GM12892 (cell line): ENCODE data around the gene DLG2.

ENCODE experiments used
- DNase-seq: peaks from one replicate; pipeline ENCODE4 v3.0.0; 2011; ENCODE audit not compliant: insufficient read length
- FAIRE-seq: peaks from 2 replicates; lab custom pipeline; 2011; peaks lifted over from hg19 to GRCh38; lab: Jason Lieb, UNC
- POLR2A ChIP-seq: IDR thresholded peaks from 2 replicates; pipeline ENCODE4 v1.6.1; 2011; ENCODE audit warnings: low read depth, low read length, control low read depth
- POLR2AphosphoS5 ChIP-seq: IDR thresholded peaks from 2 replicates; pipeline ENCODE4 v1.6.1; 2011; ENCODE audit warnings: low read depth, low read length, control low read depth
- TAF1 ChIP-seq: IDR thresholded peaks from 2 replicates; pipeline ENCODE4 v1.6.1; 2011; ENCODE audit warnings: low read depth, mild to moderate bottlenecking, control low read depth, low read length, borderline replicate concordance

Gene DLG2

GRCh38 chr11:84497981-84498411, 1129.1 kb downstream of the DLG2 start:
- DNase-seq = no peak
- TF ChIP-seq POLR2AphosphoS5 (no peak), TAF1 (no peak), POLR2A (no peak)
- no peak for FAIRE-seq

GRCh38 chr11:84497181-84497580, 1130.0 kb downstream of the DLG2 start:
- no peak for DNase-seq
- TF ChIP-seq POLR2A (no peak), POLR2AphosphoS5 (no peak), TAF1 (no peak)
- no peak for FAIRE-seq

GRCh38 chr11:84496122-84496521, 1131.0 kb downstream of the DLG2 start:
- no peak for FAIRE-seq
- DNase-seq = no peak
- TF ChIP-seq TAF1 = no peak
- TF ChIP-seq POLR2AphosphoS5 = no peak
- TF ChIP-seq POLR2A = no peak

DNA sequence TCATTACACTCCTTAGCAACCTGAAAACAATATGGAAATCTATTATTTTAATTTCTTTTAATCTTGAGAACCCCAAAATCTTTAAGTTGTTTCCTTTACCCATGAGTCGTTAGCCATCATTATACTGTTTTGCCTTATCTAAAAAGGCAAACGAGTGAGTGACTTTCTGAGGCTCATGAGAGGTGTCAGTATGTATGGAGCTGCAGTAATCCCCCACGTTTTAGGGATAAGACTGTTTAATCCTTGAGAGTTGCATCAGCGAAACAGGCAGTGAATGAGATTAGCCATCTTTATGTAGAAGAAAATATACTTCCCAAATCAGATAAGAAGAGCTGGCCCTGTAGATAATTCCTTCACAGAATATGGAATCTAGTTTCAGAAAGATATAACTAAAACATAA, 1147.0 kb downstream of the DLG2 start:
- TF ChIP-seq TAF1 (no peak), POLR2A (no peak), POLR2AphosphoS5 (no peak)
- FAIRE-seq (no peak), DNase-seq (no peak)

- no peak for FAIRE-seq
- TF ChIP-seq TAF1 (no peak), POLR2AphosphoS5 (no peak), POLR2A (no peak)
These were observed 1150.6 kb downstream of the DLG2 start for GRCh38 chr11:84476581-84476980.

DNA sequence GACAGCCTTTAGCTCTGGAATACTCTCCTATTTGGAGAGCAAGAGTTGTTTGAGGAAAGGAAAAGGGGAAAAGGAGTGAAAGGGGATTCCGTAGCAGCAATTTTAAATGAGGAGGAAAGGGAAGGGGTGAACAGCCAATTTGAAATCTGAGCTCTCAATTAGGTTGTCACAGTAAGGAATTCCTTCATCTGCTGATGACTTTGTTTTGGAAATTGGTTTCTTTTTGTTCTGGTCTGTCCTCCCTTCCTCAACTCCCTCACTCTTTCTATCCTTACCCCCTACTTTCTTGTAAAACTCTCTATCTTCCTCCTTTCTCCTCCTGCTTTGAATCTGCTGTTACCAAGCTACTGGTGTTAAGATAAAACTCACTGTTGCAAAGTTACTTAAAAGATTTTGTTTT, 1155.6 kb downstream of the DLG2 start:
- TF ChIP-seq TAF1 = no peak
- FAIRE-seq (no peak), DNase-seq (no peak)

More at GRCh38 chr11:84476581-84476980, 1150.6 kb downstream of the DLG2 start:
- DNase-seq = no peak

GRCh38 chr11:84468235-84468634, 1158.9 kb downstream of the DLG2 start:
- FAIRE-seq (no peak), DNase-seq (no peak)
- TF ChIP-seq TAF1 (no peak), POLR2AphosphoS5 (no peak), POLR2A (no peak)

DNA sequence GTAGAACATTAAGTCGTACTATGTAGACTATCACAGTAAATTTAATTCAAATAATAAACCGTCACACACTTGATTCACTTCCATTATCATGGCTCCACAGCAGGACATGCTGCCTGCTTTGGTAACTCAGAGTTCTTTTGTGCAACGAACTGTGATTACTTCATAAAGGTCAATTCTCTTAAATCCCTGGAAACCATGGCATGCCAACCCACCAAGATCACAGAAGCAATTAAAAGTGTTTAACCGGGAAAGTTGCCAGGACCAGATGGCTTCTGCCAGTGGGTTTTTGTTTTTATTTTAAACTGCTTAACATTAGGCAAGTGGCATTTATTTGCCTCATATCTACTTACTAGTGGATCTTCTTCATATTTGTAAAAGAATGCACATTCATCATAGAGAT, 1162.1 kb downstream of the DLG2 start:
- TF ChIP-seq POLR2A (no peak), TAF1 (no peak), POLR2AphosphoS5 (no peak)
- FAIRE-seq (no peak), DNase-seq (no peak)

DNA sequence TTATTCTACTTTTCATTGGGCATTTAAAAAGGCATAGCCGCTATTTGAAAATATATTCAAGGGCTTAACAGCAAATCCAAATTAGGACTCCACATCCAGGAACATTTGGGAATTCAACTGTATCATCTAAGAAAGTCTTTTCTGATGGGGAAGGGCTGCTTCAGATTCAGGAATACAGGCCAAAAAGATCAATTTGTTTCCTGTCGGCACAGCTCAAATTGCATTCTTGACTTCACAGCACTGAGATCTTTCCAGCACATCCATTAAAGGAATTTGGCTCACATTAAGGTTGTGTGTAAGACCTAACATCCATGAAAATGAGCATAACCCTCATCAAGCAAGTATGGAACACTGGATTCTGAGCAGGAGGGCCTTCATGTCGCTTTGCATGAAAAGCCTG, 1171.5 kb downstream of the DLG2 start:
- no peak for TF ChIP-seq POLR2AphosphoS5
- FAIRE-seq (no peak), DNase-seq (no peak)

DNA sequence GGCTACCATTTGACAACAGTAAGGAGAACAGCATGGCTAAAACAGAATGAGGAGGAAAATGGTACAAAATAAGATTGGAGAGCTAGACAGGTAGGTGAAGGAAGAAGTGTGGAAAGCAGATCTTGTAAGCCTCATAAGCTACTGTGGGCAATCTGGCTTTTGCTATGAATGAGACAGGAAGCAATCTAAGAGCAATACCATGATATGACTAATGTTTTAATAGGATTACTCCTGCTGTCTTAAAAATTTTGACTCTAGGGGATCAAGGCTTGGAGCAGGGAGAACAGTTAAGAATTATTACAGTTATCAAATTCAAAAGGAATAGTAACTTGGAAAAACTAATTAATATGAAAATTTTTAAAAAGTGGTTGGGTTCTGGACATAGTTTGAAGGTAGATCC, 1174.9 kb downstream of the DLG2 start:
- no peak for DNase-seq
- TF ChIP-seq POLR2A (no peak), TAF1 (no peak), POLR2AphosphoS5 (no peak)
- no peak for FAIRE-seq

DNA sequence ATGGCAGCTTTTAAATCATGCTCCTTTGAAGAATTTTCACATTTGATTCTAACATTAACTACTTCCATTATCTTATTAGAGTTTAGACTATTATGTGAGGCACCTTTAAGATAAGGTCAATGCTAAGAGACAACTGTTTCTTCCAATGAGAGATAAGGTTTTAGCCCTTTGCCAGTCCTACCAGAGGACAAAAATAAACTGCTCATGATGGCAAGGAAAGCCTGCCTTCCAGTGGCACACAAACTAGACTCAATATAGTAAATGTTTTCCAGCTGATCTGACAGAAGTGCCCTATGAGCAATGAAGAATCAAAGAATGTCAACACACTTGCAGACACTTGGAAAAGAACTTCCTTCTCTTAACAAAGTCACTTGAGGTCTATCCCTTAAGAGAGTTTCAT, 1188.6 kb downstream of the DLG2 start:
- TF ChIP-seq TAF1 (no peak), POLR2A (no peak), POLR2AphosphoS5 (no peak)
- DNase-seq = no peak
- no peak for FAIRE-seq

GRCh38 chr11:84437071-84437980, 1189.8 kb downstream of the DLG2 start:
- FAIRE-seq (peak; percentile 9), DNase-seq (no peak)
- no peak for TF ChIP-seq POLR2A
- TF ChIP-seq TAF1 = no peak
- no peak for TF ChIP-seq POLR2AphosphoS5
